ENCODE results near the gene PWP1. TPM values are rescaled to one million over a fixed set of nuclear protein-coding genes. Genes with fewer than 3 reads are reported as not detected.

The PWP1 gene
- total RNA-seq, 1 donor from 2014 or later = 63.2 TPM

DNA sequence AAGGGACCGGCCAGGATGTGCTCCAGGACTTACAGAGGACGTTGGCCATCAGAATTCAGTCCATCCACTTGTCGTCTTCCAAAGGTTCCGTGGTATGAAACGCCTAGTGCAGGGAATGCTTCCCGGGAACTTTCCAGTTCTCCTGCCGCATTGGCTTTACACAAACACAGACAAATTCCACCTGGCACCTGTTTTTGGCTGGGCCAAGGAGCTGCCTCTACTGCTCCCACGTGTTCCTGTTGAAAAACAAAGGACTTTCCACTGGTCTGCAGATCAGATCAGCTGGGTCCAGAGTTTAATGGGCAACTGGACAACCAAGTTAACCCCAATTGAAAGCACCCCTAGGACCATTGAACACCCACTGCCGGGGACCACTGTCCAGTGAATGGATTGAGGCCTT lies 28.0 kb upstream of the PWP1 start:
- DNase-seq = no peak
- no peak overlapping the region for H3K4me3 Mint-ChIP-seq
- H3K9me3 Mint-ChIP-seq = no peaks in the 10 kb centered on the region
- intact Hi-C loops (cut with micrococcal nuclease) = no loop called here
- H3K36me3 Mint-ChIP-seq (ENCODE audit: low read depth) = peaks cover 8% of the 10 kb centered on the region
- no peaks in the 10 kb centered on the region for H3K27me3 Mint-ChIP-seq
- H3K4me1 Mint-ChIP-seq = peaks cover 6% of the 10 kb centered on the region
- H3K27ac Mint-ChIP-seq = no peak overlapping the region

DNA sequence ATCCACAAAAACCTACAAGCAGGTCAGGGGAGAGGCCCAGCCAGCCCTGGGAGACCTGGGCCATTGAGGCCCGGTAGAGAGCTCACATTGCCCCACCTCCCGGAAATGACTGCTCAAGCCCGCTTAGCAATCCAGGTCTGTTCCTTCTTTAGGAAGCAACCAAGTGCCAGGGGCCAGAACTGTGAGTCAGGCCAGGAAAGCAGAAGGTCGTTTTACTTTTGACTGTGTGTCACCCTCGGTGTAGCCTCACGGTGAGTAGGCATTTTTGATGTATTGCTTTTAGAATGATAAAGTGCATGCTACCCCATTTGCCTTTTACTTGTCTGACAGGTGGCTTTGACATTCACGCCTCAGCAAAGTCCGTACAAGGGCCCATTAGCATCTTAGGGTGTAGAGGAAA lies 25.4 kb upstream of the PWP1 start:
- H3K9me3 Mint-ChIP-seq = no peaks in the 10 kb centered on the region
- no peak overlapping the region for H3K27ac Mint-ChIP-seq
- DNase-seq = no peak
- H3K27me3 Mint-ChIP-seq = no peaks in the 10 kb centered on the region
- H3K36me3 Mint-ChIP-seq (ENCODE audit: low read depth) = peaks cover 7% of the 10 kb centered on the region
- H3K4me1 Mint-ChIP-seq = peaks cover 12% of the 10 kb centered on the region
- H3K4me3 Mint-ChIP-seq = no peak overlapping the region
- intact Hi-C loops (cut with micrococcal nuclease) = no loop called here

DNA sequence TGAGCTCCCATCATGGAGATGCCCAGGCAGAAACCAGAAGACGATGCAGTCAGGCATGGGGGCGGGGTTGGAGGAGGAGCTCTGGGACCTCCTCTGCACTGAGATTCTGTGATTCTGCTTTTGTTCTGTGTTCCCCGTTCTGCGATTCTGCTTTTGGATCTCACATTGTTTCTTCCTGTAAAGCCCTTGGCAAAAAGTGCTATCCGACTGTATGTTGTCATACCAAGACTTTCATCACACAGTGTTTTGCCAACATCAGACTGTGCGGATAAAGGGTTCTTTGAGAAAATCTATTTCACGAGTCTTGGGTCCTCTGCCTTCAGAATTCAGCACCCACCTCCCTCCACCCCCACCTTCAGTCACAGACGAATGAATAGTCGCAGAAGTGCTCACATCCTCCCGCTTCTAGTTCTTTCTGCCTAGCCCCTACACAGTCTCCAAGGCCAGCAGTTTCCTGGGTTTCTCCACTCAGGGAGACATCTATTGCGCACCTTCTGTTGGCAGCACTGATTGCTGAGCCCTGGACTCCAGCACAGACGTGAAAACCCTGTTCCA lies 24.7 kb upstream of the PWP1 start:
- no peak overlapping the region for H3K4me3 Mint-ChIP-seq
- no peak overlapping the region for H3K27ac Mint-ChIP-seq
- H3K4me1 Mint-ChIP-seq = peaks cover 12% of the 10 kb centered on the region
- H3K27me3 Mint-ChIP-seq = peaks cover 3% of the 10 kb centered on the region
- intact Hi-C loops (cut with micrococcal nuclease) = no loop called here
- no peaks in the 10 kb centered on the region for H3K9me3 Mint-ChIP-seq
- no peak for DNase-seq
- H3K36me3 Mint-ChIP-seq (ENCODE audit: low read depth) = peaks cover 7% of the 10 kb centered on the region

DNA sequence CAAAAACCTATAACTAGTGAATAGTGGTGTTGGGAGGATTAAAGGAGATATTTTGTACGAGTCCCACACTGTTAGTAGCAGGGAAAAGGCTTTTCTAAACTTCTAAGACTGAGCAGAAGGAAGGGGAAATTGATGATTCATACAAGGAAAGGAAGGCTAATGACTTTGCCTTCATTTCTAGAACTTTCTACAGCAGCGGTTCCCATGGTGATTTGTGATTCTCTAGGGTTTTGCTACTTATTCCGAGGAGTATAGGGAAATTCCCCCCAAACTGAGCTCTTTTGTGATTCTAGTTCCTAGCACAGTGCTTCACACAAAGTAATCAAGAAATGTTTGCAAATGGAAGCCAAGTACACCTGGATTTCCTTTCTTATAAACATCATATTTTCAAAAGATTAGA lies 23.8 kb upstream of the PWP1 start:
- Mint-ChIP-seq H3K9me3 (no peaks in the 10 kb centered on the region), H3K27ac (no peak overlapping the region), H3K36me3 (ENCODE audit: low read depth) (peaks cover 7% of the 10 kb centered on the region), H3K4me1 (peaks cover 12% of the 10 kb centered on the region), H3K27me3 (peaks cover 3% of the 10 kb centered on the region), H3K4me3 (no peak overlapping the region)
- DNase-seq = no peak
- intact Hi-C loops (cut with micrococcal nuclease) = no loop called here

DNA sequence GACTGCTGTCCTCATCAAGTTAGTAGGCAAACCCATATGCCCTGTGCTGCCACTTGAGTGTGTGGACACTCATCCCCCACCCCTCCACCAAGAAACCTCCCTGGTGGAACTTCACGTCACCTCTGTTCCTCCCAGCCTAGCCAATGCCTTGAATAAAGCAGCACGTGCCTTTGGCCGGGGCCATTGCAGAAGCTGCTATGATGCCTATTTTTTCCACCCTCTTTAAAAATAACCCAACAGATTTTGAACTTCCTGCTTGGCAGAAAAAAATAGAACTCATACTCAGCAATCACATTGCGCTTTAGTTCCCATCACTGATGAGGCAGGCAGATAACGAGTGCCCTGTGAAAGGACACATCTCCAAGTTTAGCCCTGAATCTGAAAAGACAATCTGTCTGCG lies 23.1 kb upstream of the PWP1 start:
- H3K9me3 Mint-ChIP-seq = no peaks in the 10 kb centered on the region

DNA sequence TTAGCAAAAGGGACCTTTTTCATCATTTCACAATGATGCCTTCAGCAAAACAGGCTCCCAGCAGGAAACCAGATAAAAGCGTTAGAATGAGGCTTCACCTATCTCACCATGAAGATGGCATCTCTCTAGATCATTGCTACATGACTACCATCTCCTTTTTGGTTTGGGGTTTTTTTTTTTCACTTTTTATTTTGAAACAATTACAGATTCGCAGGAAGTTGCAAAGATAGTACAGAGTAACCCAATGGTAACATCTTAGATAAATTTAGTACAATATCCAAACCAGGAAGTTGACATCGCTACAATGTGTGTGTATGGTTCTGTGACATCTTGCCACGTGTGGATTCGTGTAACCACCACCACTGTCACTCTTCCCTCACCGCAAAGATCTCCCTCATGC lies 22.3 kb upstream of the PWP1 start:
- Mint-ChIP-seq H3K4me3 (no peak overlapping the region), H3K27me3 (peaks cover 8% of the 10 kb centered on the region), H3K9me3 (no peaks in the 10 kb centered on the region), H3K4me1 (peaks cover 12% of the 10 kb centered on the region), H3K36me3 (ENCODE audit: low read depth) (peaks cover 3% of the 10 kb centered on the region), H3K27ac (no peak overlapping the region)
- DNase-seq = no peak
- intact Hi-C loops (cut with micrococcal nuclease) = no loop called here

More for the DNA sequence above, 23.1 kb upstream of the PWP1 start:
- Mint-ChIP-seq H3K4me1 (peaks cover 12% of the 10 kb centered on the region), H3K4me3 (no peak overlapping the region), H3K27me3 (peaks cover 5% of the 10 kb centered on the region), H3K27ac (no peak overlapping the region), H3K36me3 (ENCODE audit: low read depth) (peaks cover 6% of the 10 kb centered on the region)
- intact Hi-C loops (cut with micrococcal nuclease) = no loop called here
- no peak for DNase-seq

DNA sequence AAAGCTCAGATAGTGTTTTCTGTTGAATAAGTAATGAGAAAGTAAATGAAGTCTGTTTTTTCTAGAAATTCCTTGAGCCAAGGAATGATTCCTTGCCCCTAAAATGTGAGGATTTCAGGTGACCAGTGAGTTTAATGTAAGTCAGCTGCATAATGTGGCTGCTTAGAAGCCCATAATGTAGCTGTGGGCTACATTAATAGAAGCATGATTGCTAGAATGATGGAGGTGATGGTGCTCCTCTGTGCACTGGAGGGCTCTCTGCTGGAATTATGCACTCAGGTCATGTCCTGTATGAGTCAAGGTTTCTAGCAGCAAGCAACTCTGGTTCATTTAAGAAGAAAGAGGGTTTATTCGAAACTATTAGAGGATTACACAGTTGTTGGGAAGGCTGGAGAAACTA lies 19.6 kb upstream of the PWP1 start:
- Mint-ChIP-seq H3K27ac (no peak overlapping the region), H3K9me3 (no peaks in the 10 kb centered on the region), H3K4me3 (no peak overlapping the region), H3K27me3 (peaks cover 12% of the 10 kb centered on the region), H3K4me1 (peaks cover 15% of the 10 kb centered on the region), H3K36me3 (ENCODE audit: low read depth) (no peaks in the 10 kb centered on the region)
- intact Hi-C loops (cut with micrococcal nuclease) = no loop called here
- DNase-seq = no peak

DNA sequence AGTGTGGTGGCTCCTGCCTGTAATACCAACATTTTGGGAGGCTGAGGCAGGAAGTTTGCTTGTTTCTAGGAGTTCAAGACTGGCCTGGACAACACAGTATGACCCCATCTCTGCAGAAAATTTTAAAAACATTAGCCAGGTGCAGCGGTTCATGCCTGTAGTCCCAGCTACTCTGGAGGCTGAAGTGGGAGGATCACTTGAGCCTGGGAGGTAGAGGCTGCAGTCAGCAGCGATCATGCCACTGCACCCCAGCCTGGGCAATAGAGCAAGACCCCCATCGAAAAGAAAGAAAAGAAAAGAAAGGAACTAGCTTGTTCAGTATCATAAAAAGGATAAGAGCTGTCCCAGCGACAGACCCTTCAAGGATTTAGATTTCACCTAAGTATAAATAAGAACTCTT lies 18.1 kb upstream of the PWP1 start:
- peaks cover 14% of the 10 kb centered on the region for H3K4me1 Mint-ChIP-seq
- intact Hi-C loops (cut with micrococcal nuclease) = no loop called here
- DNase-seq = no peak
- no peaks in the 10 kb centered on the region for H3K36me3 Mint-ChIP-seq (ENCODE audit: low read depth)
- H3K27ac Mint-ChIP-seq = no peak overlapping the region
- no peaks in the 10 kb centered on the region for H3K9me3 Mint-ChIP-seq
- no peak overlapping the region for H3K4me3 Mint-ChIP-seq
- H3K27me3 Mint-ChIP-seq = peaks cover 12% of the 10 kb centered on the region

DNA sequence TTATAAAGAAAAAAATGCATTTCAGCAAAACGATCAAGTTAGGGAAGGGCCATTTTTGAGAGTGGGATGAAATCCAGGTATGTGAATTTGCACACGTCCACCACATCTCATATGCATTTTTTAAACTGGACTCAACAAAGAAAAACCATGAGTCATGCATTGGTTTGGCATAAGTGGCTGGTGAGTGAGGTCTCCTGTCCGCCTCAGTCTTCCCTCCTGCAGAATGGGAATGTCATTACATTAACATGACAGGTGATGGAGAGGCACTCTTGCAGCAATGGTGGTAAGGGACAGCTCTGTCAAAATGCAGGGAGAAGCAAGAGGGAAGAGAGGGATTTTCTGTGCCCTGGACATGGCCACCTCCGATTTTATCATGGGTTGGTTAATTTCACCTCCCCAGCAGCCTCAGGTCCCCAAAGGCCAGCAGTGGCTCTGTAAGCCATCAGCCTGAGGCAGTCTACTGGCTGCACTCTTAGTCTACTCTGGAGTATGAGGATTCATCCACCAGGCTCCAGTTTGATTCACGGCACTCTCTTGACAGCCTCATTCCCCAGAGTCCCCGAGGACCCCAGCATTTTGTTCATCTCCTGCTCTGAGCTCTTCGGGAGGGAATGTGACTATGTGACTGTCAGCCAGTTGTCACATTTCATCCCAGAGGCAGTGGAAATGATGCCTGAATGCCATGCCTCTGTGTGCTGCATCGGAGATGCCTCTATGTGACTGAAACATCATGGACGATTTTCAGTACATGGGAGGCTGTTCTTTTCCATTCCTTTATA lies 17.1 kb upstream of the PWP1 start:
- no peak for DNase-seq
- Mint-ChIP-seq H3K9me3 (no peaks in the 10 kb centered on the region), H3K27ac (no peak overlapping the region), H3K4me3 (no peak overlapping the region), H3K27me3 (peaks cover 17% of the 10 kb centered on the region), H3K36me3 (ENCODE audit: low read depth) (no peaks in the 10 kb centered on the region), H3K4me1 (peaks cover 6% of the 10 kb centered on the region)
- intact Hi-C loops (cut with micrococcal nuclease) = no loop called here

DNA sequence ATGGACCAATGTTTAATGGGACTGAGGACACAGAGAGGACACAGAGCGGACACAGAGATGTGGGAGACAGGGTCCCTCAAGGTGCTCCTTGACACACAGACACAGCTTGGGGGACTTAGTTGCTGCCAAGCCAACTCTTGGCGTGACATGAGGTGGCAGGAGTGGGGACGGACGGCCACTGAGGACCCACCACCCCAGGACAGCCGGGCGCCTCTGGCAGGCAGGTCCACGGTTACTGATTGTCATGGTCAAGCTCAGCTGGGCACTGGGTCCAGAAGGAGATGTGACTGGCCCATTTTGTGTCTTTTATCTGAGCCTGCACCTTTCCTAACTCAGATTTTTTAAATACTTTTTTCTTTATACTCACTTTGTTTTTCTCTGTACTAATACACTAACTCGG lies 15.7 kb upstream of the PWP1 start:
- H3K27ac Mint-ChIP-seq = no peak overlapping the region
- DNase-seq = no peak
- intact Hi-C loops (cut with micrococcal nuclease) = loop anchor here (10.0 kb wide), 1 partner anchor 525 kb away; no protein-coding TSS in a partner anchor
- H3K9me3 Mint-ChIP-seq = no peaks in the 10 kb centered on the region
- H3K4me1 Mint-ChIP-seq = peaks cover 6% of the 10 kb centered on the region
- no peak overlapping the region for H3K4me3 Mint-ChIP-seq
- H3K27me3 Mint-ChIP-seq = peaks cover 21% of the 10 kb centered on the region
- no peaks in the 10 kb centered on the region for H3K36me3 Mint-ChIP-seq (ENCODE audit: low read depth)

DNA sequence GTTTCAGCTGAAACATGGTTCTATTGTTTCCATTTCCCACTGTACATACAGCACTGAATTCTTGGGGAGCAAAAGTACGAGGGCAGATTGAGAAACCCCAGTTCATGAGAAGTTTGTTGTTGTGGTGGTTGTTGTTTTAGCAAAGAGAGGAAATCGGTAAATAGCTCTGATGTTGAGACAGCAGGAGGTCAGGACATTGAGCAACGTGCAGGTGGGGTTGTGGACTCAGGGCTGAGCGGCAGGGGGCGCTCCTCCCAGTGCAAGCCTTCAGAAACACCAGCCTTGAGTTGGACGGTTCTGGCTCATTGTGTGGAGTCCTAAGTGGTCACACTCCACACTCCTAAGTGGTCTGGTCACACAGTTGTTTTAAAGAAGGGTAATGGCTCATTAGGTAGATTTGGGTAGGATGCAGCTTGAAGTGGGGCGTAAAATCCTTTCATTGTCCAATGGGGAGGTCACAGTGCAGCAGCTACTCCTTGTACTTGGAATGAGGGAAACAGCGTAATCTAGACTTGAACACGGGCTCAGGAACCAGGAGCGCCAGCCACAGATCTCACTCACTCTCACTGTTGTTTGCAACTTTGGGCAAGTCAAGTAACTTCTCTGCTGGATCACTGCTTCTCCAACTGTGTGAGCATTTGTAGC lies 14.5 kb upstream of the PWP1 start:
- H3K27ac Mint-ChIP-seq = peak overlapping the region; percentile 8

DNA sequence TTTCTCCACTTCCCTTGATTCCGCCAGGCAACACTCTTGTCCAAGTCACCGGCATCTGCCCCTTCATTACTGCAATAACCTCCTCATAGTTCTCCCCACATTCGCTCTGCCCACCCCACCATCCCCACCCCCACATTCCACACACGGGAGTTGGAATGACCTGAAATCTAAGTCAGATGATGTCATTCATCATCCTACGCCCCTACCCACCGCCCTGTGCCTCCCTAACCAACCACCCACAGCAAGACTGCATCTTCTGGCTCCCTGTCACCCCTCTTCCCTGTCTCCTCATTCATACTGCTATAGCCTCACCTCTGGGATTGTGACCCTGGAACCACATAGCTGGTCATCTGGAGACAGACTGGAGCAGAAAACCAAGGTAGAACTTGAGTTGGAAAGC lies 7.9 kb upstream of the PWP1 start:
- peaks cover 26% of the 10 kb centered on the region for H3K27me3 Mint-ChIP-seq
- H3K36me3 Mint-ChIP-seq (ENCODE audit: low read depth) = no peaks in the 10 kb centered on the region
- intact Hi-C loops (cut with micrococcal nuclease) = loop anchor here (10.0 kb wide), 1 partner anchor 517 kb away; no protein-coding TSS in a partner anchor
- H3K4me3 Mint-ChIP-seq = no peak overlapping the region
- peaks cover 4% of the 10 kb centered on the region for H3K4me1 Mint-ChIP-seq
- no peak for DNase-seq
- H3K9me3 Mint-ChIP-seq = no peaks in the 10 kb centered on the region
- H3K27ac Mint-ChIP-seq = no peak overlapping the region

More for the DNA sequence above, 14.5 kb upstream of the PWP1 start:
- H3K36me3 Mint-ChIP-seq (ENCODE audit: low read depth) = no peaks in the 10 kb centered on the region
- intact Hi-C loops (cut with micrococcal nuclease) = loop anchor here (10.0 kb wide), 1 partner anchor 524 kb away; no protein-coding TSS in a partner anchor
- H3K4me3 Mint-ChIP-seq = no peak overlapping the region
- peaks cover 6% of the 10 kb centered on the region for H3K4me1 Mint-ChIP-seq
- no peaks in the 10 kb centered on the region for H3K9me3 Mint-ChIP-seq
- peak; percentile 83 for DNase-seq
- peaks cover 18% of the 10 kb centered on the region for H3K27me3 Mint-ChIP-seq

DNA sequence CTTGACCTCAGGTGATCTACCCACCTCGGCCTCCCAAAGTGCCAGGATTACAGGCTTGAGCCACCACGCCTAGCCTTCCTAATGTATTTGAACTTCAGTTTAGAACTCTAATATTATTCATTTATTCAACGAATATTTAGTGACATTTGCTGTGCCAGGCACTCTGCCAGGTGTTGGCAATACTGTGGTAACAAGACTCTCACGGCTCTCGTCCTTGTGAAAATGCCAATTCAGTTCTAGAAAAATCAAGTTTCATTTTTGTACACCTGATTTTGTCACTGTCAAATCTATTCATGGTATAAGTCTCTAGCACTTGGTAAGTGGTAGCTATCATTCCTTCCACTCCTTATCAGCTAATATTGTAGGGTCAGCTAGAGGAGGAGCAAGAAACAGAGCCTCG lies 6.3 kb upstream of the PWP1 start:
- no peak overlapping the region for H3K4me3 Mint-ChIP-seq
- no peaks in the 10 kb centered on the region for H3K9me3 Mint-ChIP-seq
- peaks cover 19% of the 10 kb centered on the region for H3K27me3 Mint-ChIP-seq
- DNase-seq = no peak
- H3K27ac Mint-ChIP-seq = no peak overlapping the region
- peaks cover 6% of the 10 kb centered on the region for H3K4me1 Mint-ChIP-seq
- intact Hi-C loops (cut with micrococcal nuclease) = loop anchor here (10.0 kb wide), 1 partner anchor 515 kb away; no protein-coding TSS in a partner anchor
- H3K36me3 Mint-ChIP-seq (ENCODE audit: low read depth) = no peaks in the 10 kb centered on the region

DNA sequence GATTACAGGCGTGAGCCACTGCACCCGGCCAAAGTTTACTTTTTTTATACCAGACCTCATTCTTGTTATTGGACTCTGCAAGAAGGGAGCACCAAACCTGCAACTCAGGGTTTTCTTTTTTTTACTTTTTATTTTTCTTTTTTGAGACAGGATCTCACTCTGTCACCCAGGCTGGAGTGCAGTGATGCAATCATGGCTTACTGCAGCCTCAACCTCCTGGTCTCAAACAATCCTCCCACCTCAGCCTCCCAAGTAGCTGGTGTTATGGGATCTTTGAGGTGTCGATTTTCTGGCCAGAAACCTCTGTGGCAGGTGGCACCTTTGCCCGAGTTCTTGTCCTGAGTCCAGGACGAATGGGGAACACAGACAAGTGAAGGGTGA lies 4.2 kb upstream of the PWP1 start:
- Mint-ChIP-seq H3K27ac (no peak overlapping the region), H3K4me1 (peaks cover 21% of the 10 kb centered on the region), H3K4me3 (no peak overlapping the region), H3K27me3 (peaks cover 21% of the 10 kb centered on the region), H3K9me3 (peaks cover 7% of the 10 kb centered on the region), H3K36me3 (ENCODE audit: low read depth) (peaks cover 8% of the 10 kb centered on the region)
- DNase-seq = no peak
- intact Hi-C loops (cut with micrococcal nuclease) = no loop called here
